ENCODE data around the gene PLEKHA5. TPM values are rescaled to one million over a fixed set of nuclear protein-coding genes. Genes with fewer than 3 reads are reported as not detected.

PLEKHA5 gene
- total RNA-seq, 5 donors from 2014 or later (not counting 1 experiment from before 2014, with no cell fraction given): 0.96 to 11.0 (median 4.9) TPM

DNA sequence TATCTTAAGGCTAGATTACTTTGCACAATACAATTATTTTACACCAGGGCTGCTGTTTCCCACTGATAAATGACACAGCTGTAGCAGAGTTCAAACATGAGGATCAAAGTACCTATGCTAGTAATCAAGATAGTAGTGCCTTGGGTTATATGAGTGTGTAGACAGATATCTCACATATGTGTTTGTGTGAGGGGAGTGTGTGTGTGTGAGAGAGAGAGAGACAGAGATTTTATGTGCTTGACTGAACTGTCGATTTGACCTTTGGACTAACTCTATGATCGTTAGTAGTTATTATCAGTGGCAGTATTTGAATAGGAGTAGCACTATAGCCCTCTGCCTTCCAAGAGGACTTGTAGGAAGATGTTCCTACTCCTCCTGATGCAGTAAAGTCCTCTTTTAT is 15.5 kb downstream of the PLEKHA5 start:
- H3K27ac ChIP-seq (ENCODE audit: low read length): no peak overlapping the region
- no peaks in the 10 kb centered on the region for H3K9me3 ChIP-seq
- Mint-ChIP-seq H3K9me3 (no peaks in the 10 kb centered on the region), H3K4me1 (no peaks in the 10 kb centered on the region), H3K27ac (no peak overlapping the region), H3K36me3 (no peaks in the 10 kb centered on the region), H3K4me3 (no peak overlapping the region), H3K27me3 (no peaks in the 10 kb centered on the region)
- no peaks in the 10 kb centered on the region for H3K36me3 ChIP-seq (ENCODE audit: control insufficient read depth in 2 of 2, extremely low read depth in 1 of 2, insufficient read depth in 1 of 2, low read length in 1 of 2)
- WGBS (ENCODE audit: insufficient coverage): 100% methylated on average over 2 of the region's 2 CpGs
- no peak for ATAC-seq (replicated peaks in 1 of 4)
- no peaks in the 10 kb centered on the region for H3K27me3 ChIP-seq (replicated peaks in 1 of 2; ENCODE audit: control insufficient read depth in 2 of 2, extremely low read depth in 1 of 2, insufficient read depth in 2 of 2, low read length in 1 of 2)
- no peak overlapping the region for H3K4me3 ChIP-seq (ENCODE audit: control insufficient read depth in 1 of 2, extremely low read depth in 1 of 2, low read length in 1 of 2)
- no peaks in the 10 kb centered on the region for H3K4me1 ChIP-seq (ENCODE audit: control insufficient read depth in 1 of 2, extremely low read depth in 1 of 2, insufficient read depth in 2 of 2, low read length in 2 of 2)
- ChIA-PET POLR2A (no interaction called here), CTCF (no interaction called here)
- DNase-seq: no peak

DNA sequence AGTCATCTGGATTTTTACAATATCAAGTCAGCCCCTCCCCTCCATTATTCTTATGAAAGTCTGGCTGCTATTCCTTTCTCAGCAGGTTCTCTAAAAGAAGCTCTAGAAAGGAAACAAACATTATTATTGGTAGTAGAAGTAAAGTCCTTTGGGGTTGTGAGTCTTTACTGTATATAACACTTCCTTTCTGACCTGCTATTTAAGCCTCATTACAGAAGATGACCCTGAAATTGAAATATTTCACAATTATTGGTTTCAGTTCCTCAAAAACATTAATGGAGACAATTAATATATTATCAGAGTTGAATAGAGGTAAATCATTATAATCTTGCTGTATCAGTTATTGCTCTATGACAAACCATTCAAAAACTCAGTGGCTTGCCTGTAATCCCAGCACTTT is 19.3 kb downstream of the PLEKHA5 start:
- H3K4me1 Mint-ChIP-seq: no peaks in the 10 kb centered on the region
- ATAC-seq (replicated peaks in 1 of 4) (no peak), DNase-seq (no peak)
- no peaks in the 10 kb centered on the region for H3K36me3 ChIP-seq (ENCODE audit: control insufficient read depth in 2 of 2, extremely low read depth in 1 of 2, insufficient read depth in 1 of 2, low read length in 1 of 2)
- no peaks in the 10 kb centered on the region for H3K27me3 ChIP-seq (replicated peaks in 1 of 2; ENCODE audit: control insufficient read depth in 2 of 2, extremely low read depth in 1 of 2, insufficient read depth in 2 of 2, low read length in 1 of 2)
- no peak overlapping the region for H3K27ac Mint-ChIP-seq
- H3K4me3 Mint-ChIP-seq: no peak overlapping the region
- ChIA-PET CTCF (no interaction called here), POLR2A (interaction anchor here in 1 of 2 donors (0.7 kb wide), 1 partner anchor 1159 kb away, joined by 4 read pairs; no protein-coding TSS in a partner anchor)
- H3K27ac ChIP-seq (ENCODE audit: low read length): no peak overlapping the region
- H3K4me3 ChIP-seq (ENCODE audit: control insufficient read depth in 1 of 2, extremely low read depth in 1 of 2, low read length in 1 of 2): no peak overlapping the region
- no peaks in the 10 kb centered on the region for H3K36me3 Mint-ChIP-seq
- no peaks in the 10 kb centered on the region for H3K9me3 Mint-ChIP-seq
- no peaks in the 10 kb centered on the region for H3K9me3 ChIP-seq
- no peaks in the 10 kb centered on the region for H3K27me3 Mint-ChIP-seq
- no peaks in the 10 kb centered on the region for H3K4me1 ChIP-seq (ENCODE audit: control insufficient read depth in 1 of 2, extremely low read depth in 1 of 2, insufficient read depth in 2 of 2, low read length in 2 of 2)

DNA sequence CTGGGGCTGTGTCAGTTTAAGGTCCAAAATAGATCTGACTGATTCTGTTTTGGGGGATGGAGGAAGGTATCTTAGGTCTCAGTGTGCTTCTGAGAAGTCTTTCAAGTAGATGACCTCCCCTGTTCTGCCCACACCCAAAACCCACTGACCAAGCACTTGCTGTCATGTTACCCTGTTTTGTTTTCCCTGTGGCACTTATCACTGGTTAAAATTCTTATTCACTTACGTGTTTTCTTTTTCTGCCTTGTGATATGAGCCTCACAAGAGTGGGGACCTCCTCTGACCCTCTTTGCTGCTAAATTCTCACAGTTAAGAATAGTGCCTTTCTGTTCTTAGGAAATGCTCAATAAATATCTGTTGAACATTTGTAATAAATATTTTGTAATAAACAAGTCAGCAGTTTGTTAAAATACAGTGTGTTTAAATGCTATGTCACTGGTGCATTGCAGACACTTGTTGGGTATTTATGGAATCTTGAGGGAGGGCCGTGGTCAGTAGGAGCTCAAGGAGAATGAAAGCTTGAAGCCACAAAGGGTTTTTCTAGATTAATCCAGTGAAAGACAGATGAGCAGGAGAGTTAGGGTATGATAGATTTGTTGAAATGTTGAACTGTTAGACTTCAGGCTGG is 20.9 kb downstream of the PLEKHA5 start:
- H3K4me1 Mint-ChIP-seq: no peaks in the 10 kb centered on the region
- Histone ChIP-seq H3K4me1 (ENCODE audit: control insufficient read depth in 1 of 2, extremely low read depth in 1 of 2, insufficient read depth in 2 of 2, low read length in 2 of 2) (no peaks in the 10 kb centered on the region), H3K9me3 (no peaks in the 10 kb centered on the region), H3K36me3 (ENCODE audit: control insufficient read depth in 2 of 2, extremely low read depth in 1 of 2, insufficient read depth in 1 of 2, low read length in 1 of 2) (no peaks in the 10 kb centered on the region), H3K4me3 (ENCODE audit: control insufficient read depth in 1 of 2, extremely low read depth in 1 of 2, low read length in 1 of 2) (no peak overlapping the region), H3K27me3 (replicated peaks in 1 of 2; ENCODE audit: control insufficient read depth in 2 of 2, extremely low read depth in 1 of 2, insufficient read depth in 2 of 2, low read length in 1 of 2) (no peaks in the 10 kb centered on the region), H3K27ac (ENCODE audit: low read length) (no peak overlapping the region)
- no peak for ATAC-seq (replicated peaks in 1 of 4)
- no peak overlapping the region for H3K27ac Mint-ChIP-seq
- DNase-seq: no peak
- CTCF ChIA-PET: no interaction called here
- POLR2A ChIA-PET: no interaction called here
- WGBS (ENCODE audit: insufficient coverage): 88% methylated on average over 2 of the region's 2 CpGs
- H3K9me3 Mint-ChIP-seq: no peaks in the 10 kb centered on the region
- H3K4me3 Mint-ChIP-seq: no peak overlapping the region
- H3K36me3 Mint-ChIP-seq: no peaks in the 10 kb centered on the region
- H3K27me3 Mint-ChIP-seq: no peaks in the 10 kb centered on the region

DNA sequence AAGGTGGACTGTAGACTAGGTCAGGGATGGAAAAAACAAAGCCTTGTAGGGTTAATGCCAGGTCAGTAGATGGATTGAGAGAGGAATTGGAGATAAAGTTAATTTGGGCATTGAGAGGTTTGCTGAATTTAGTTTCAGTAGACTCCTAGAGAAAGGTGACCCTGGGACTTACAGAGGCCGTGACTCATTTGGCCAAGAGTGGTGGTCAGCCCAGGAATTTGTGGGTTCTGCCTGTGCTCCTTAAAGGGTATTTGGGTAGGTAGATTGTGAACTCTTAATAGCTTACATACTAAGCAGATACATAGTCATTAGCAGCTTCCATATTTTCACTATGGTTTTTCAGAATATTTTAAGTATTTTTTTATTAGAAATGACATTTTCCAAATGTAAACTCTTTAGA is 21.8 kb downstream of the PLEKHA5 start:
- CTCF ChIA-PET: no interaction called here
- DNase-seq (no peak), ATAC-seq (replicated peaks in 1 of 4) (no peak)

DNA sequence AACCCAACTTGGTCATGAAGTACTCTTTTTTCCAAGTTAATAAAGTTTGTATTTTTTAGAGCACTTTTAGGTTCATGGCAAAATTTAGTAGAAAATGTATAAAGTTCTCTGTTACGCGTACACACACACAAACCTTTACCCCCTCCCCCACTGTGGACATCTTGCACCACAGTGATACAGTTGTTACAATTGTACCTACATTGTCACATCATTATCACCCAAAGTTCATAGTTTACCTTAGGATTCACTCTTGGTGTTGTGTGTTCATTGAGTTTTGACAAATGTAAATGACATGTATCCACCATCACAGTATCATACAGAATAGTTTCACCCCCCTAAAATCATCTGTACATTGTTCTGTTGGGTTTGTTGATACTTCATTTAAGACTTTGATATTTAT is 23.9 kb downstream of the PLEKHA5 start:
- H3K9me3 ChIP-seq: no peaks in the 10 kb centered on the region
- DNase-seq: no peak
- POLR2A ChIA-PET: no interaction called here
- H3K36me3 Mint-ChIP-seq: no peaks in the 10 kb centered on the region
- no peaks in the 10 kb centered on the region for H3K4me1 Mint-ChIP-seq
- H3K9me3 Mint-ChIP-seq: no peaks in the 10 kb centered on the region
- H3K4me3 Mint-ChIP-seq: no peak overlapping the region
- ATAC-seq (replicated peaks in 1 of 4): no peak
- no peaks in the 10 kb centered on the region for H3K36me3 ChIP-seq (ENCODE audit: control insufficient read depth in 2 of 2, extremely low read depth in 1 of 2, insufficient read depth in 1 of 2, low read length in 1 of 2)
- H3K4me1 ChIP-seq (ENCODE audit: control insufficient read depth in 1 of 2, extremely low read depth in 1 of 2, insufficient read depth in 2 of 2, low read length in 2 of 2): no peaks in the 10 kb centered on the region
- CTCF ChIA-PET: no interaction called here
- H3K27ac ChIP-seq (ENCODE audit: low read length): no peak overlapping the region
- H3K27me3 ChIP-seq (replicated peaks in 1 of 2; ENCODE audit: control insufficient read depth in 2 of 2, extremely low read depth in 1 of 2, insufficient read depth in 2 of 2, low read length in 1 of 2): no peaks in the 10 kb centered on the region
- no peaks in the 10 kb centered on the region for H3K27me3 Mint-ChIP-seq
- no peak overlapping the region for H3K4me3 ChIP-seq (ENCODE audit: control insufficient read depth in 1 of 2, extremely low read depth in 1 of 2, low read length in 1 of 2)
- H3K27ac Mint-ChIP-seq: no peak overlapping the region
- no CpG with 5 or more reads among the region's 2 CpGs for WGBS (ENCODE audit: insufficient coverage)

More for the DNA sequence above, 21.8 kb downstream of the PLEKHA5 start:
- H3K27me3 Mint-ChIP-seq: no peaks in the 10 kb centered on the region
- H3K36me3 Mint-ChIP-seq: no peaks in the 10 kb centered on the region
- no peak overlapping the region for H3K27ac Mint-ChIP-seq
- H3K4me3 Mint-ChIP-seq: no peak overlapping the region
- H3K4me3 ChIP-seq (ENCODE audit: control insufficient read depth in 1 of 2, extremely low read depth in 1 of 2, low read length in 1 of 2): no peak overlapping the region
- POLR2A ChIA-PET: no interaction called here
- no peaks in the 10 kb centered on the region for H3K9me3 Mint-ChIP-seq
- no peaks in the 10 kb centered on the region for H3K27me3 ChIP-seq (replicated peaks in 1 of 2; ENCODE audit: control insufficient read depth in 2 of 2, extremely low read depth in 1 of 2, insufficient read depth in 2 of 2, low read length in 1 of 2)
- no peaks in the 10 kb centered on the region for H3K36me3 ChIP-seq (ENCODE audit: control insufficient read depth in 2 of 2, extremely low read depth in 1 of 2, insufficient read depth in 1 of 2, low read length in 1 of 2)
- no peaks in the 10 kb centered on the region for H3K4me1 Mint-ChIP-seq
- H3K4me1 ChIP-seq (ENCODE audit: control insufficient read depth in 1 of 2, extremely low read depth in 1 of 2, insufficient read depth in 2 of 2, low read length in 2 of 2): no peaks in the 10 kb centered on the region
- no peaks in the 10 kb centered on the region for H3K9me3 ChIP-seq
- 100% methylated on average over 1 of the region's 1 CpG for WGBS (ENCODE audit: insufficient coverage)
- no peak overlapping the region for H3K27ac ChIP-seq (ENCODE audit: low read length)

DNA sequence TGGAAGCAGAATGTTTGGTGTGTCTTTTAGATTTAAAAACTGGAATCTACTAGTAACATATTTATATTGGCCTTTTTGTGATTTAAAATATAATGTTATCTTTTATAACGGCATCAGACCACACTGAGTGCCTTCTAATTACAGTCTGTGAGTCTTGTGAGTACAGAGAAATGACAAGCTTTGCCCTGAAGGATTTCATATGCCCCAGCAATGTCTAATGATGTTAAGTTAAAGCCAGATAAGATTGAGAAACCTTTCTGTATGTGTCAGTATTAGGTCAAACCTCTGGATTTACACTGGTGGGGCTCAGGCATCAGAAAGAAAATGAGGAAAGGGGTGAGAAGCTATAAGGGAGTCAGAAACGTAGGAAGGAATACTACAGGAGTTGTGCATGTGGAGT is 25.2 kb downstream of the PLEKHA5 start:
- no peaks in the 10 kb centered on the region for H3K9me3 ChIP-seq
- ChIA-PET CTCF (no interaction called here), POLR2A (interaction anchor here (0.6 to 0.7 kb wide), 4 partner anchors 14 to 172 kb away, joined by 3 to 8 read pairs (median 6); no protein-coding TSS in a partner anchor)
- H3K36me3 Mint-ChIP-seq: no peaks in the 10 kb centered on the region
- H3K4me3 Mint-ChIP-seq: no peak overlapping the region
- H3K27ac ChIP-seq (ENCODE audit: low read length): no peak overlapping the region
- no peaks in the 10 kb centered on the region for H3K9me3 Mint-ChIP-seq
- no peaks in the 10 kb centered on the region for H3K4me1 ChIP-seq (ENCODE audit: control insufficient read depth in 1 of 2, extremely low read depth in 1 of 2, insufficient read depth in 2 of 2, low read length in 2 of 2)
- no peaks in the 10 kb centered on the region for H3K36me3 ChIP-seq (ENCODE audit: control insufficient read depth in 2 of 2, extremely low read depth in 1 of 2, insufficient read depth in 1 of 2, low read length in 1 of 2)
- H3K4me3 ChIP-seq (ENCODE audit: control insufficient read depth in 1 of 2, extremely low read depth in 1 of 2, low read length in 1 of 2): no peak overlapping the region
- H3K27me3 ChIP-seq (replicated peaks in 1 of 2; ENCODE audit: control insufficient read depth in 2 of 2, extremely low read depth in 1 of 2, insufficient read depth in 2 of 2, low read length in 1 of 2): no peaks in the 10 kb centered on the region
- no peak for DNase-seq
- WGBS (ENCODE audit: insufficient coverage): no CpG with 5 or more reads among the region's 2 CpGs
- no peaks in the 10 kb centered on the region for H3K27me3 Mint-ChIP-seq
- no peak for ATAC-seq (replicated peaks in 1 of 4)
- H3K27ac Mint-ChIP-seq: no peak overlapping the region
- H3K4me1 Mint-ChIP-seq: no peaks in the 10 kb centered on the region
